T-helper 9 cell (primary cell): ENCODE data around the gene FBXL17.

ENCODE experiments used
- DNase-seq: peaks from one replicate; pipeline ENCODE4 v3.0.0-alpha.2; 2020

The FBXL17 gene

DNA sequence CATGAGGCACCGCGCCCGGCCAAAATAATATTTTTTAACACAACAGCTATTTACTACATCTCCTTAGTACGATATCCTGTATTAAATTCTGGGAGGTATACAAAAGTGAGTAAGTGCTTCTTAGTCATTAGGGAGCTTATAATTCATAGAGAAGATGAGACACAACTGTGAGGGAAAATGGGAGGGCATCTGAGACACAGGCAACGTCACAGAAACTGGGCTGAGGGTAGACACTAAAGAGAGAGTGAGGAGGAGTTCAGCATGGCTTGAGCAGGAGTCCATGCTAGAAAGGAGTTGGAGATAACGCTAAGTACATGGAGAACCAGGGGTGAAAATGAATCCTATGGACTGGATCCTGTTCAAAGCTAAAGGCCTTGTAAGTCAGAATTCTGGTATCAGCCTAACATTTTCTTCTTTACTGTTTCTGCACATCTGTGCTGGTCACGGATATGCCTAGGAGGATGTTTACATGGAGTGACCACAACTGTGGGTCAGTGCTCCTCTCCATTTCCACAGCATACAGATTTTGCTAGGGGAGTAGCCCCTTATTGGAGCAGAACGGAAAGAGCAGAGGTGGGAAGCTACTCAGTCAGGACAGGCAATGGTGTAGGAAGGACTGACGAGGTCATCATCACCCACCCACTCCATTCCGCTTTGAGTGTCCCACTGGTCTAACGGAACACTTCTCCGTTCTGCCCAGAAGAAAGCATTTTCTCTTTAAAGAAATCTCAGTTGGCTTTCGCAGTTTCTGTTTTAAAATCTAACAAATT lies 400.8 kb downstream of the FBXL17 start:
- DNase-seq = no peak

DNA sequence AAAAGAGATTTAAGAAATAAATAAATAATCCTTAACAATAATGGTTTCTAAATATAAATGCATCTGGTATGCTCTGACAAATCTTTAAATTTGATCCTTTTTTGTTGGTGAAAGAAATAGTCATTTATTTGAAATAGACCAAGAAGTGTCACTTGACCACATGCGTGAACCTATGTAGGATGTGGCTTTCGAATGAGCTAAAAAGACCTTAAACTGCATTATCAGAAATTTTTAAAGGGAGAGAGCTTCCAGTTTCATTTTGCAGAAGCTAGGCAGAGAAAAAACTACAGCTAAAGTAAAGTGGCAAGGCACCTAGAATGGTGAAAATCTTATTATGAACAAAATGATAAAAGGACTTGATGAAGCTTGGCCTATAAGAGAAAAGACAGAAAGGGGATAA lies 402.0 kb downstream of the FBXL17 start:
- DNase-seq = no peak

- DNase-seq = no peak
These were observed 402.6 kb downstream of the FBXL17 start for GRCh38 chr5:107979291-107979690.

DNA sequence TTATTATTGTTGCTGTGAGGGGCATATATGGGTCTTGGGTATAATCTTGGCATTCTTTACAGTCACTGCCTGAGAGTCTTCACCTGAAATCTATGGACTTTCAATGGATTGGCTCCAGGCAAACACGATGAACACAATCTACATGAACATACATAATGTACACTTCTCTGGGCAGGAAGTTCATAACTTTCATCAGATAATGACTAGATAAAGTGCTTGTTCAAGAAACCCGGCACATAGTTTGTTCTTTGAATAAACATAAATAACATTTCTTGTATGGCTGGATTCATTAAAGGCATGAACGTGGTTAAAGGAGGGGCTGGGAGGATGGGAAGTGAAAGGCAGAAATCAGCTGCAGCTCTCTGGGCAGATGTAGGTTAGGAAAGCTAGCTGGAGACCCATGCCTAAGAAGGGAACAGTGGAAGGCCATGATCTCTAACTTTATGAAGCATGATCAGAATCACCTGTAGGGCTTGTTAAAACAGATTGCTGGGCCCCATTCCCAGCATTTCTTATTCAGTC lies 404.3 kb downstream of the FBXL17 start:
- DNase-seq = no peak

DNA sequence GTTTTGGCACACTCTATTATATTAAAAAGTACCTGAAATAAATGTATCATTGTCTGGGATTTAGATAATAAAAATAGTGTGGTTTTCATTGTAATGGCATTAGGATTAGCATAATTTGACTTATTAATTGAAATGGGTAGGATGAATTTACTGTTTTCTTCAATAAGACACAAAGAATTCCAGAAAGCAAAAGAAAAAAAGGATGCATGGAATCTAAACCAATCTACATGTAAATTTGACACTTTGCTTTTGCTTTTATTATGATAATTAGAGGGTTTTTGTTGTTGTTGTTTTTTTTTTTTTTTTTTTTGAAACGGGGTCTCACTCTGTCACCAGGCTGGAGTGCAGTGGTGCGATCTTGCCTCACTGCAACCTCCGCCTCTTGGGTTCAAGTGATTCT lies 406.3 kb downstream of the FBXL17 start:
- DNase-seq = no peak

GRCh38 chr5:107971846-107972245 lies 410.1 kb downstream of the FBXL17 start:
- DNase-seq = no peak

DNA sequence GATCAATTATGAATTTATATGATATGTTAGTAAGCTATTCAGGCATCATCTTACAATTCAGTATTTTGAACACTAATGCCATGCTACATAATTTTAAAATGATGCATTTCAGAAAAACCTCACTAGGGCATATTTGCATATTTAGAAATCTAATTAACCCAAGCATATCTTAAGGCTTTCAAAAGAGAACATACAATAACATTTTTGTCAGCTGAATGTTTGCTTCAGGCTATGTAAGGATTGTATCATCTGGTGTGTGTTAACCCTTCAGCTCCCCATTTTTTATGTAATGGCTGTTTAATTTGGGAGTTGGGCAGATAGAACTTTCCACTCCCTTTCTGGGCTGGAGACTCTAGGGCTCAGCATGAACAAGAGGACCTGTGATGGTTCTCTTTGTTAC lies 412.1 kb downstream of the FBXL17 start:
- no peak for DNase-seq

GRCh38 chr5:107968998-107969397 lies 412.9 kb downstream of the FBXL17 start:
- no peak for DNase-seq

GRCh38 chr5:107968406-107968843 lies 413.5 kb downstream of the FBXL17 start:
- no peak for DNase-seq

GRCh38 chr5:107966201-107966600 lies 415.7 kb downstream of the FBXL17 start:
- DNase-seq = no peak

GRCh38 chr5:107964722-107965121 lies 417.2 kb downstream of the FBXL17 start:
- no peak for DNase-seq

DNA sequence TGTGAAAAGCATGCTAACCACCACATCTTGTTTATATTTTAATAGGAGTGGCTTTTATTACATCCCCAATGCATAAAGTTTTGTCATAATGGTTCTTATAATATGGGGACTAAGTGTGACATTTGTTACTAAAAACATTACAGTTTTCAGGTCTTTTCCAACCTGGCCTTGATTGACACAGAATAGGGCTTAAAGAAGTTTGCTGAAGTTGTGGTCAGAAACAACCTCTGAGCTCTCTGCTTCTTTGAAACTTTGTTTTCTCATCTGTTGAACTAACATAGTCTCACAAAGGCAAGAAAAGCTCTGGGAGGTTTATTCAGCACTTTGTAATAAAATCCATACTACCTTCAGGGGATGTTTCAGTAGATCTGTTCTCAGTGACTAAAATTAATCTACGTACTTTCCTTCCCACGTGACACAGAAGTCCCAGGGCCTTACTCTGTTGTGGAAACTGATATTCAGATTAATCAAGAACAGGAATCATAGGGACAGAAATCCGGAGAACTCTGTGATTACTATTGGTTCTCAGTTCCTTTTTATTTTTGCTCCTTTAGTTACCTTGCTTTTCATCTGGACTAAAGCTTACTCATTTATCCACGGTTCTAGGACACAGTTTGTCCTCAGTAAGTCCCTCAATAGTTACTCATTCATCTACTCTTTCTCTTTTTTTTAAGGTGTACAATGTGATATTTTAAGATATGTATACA lies 422.2 kb downstream of the FBXL17 start:
- no peak for DNase-seq

GRCh38 chr5:107958861-107959260 lies 423.0 kb downstream of the FBXL17 start:
- DNase-seq = no peak

GRCh38 chr5:107958432-107958831 lies 423.5 kb downstream of the FBXL17 start:
- DNase-seq = no peak

- no peak for DNase-seq
These were observed 424.8 kb downstream of the FBXL17 start for GRCh38 chr5:107957051-107957450.

DNA sequence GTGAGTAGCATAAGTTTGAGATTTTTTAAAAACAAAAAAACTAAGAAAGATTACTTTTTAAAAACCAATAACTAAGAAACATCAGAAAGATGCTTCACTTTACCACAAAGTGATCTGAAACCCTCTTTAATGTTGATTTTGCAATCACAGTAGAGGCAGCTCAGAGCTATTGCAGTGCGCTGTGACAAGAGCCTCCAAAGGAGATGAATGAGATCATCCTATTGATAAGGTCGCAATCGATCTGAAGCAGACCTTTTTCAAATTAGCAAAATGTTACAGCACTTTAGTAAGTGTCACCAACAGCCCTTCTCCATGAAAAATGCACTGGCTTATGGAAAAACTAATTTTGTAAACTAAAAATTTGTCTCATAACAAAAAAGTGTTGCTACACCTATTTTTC lies 426.6 kb downstream of the FBXL17 start:
- DNase-seq = no peak

- no peak for DNase-seq
These were observed 427.6 kb downstream of the FBXL17 start for GRCh38 chr5:107954254-107954653.

DNA sequence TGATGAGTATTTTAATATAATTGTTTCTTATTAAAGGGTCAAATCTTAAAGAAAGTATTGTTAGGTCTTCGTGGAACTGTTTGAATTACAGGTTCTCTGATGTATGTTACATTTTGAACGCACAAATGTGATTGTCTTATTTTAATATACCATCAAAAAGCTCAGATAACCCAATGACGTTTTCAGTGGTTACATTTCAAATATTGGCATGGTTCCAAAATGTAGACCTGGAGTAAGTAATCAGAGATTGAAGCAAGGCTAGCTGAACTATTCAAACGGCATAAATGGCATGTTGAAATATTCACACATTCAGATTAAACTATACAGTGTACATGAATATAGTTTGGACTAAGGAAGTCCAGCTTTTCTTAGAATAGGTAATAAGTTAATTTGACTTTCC lies 429.4 kb downstream of the FBXL17 start:
- no peak for DNase-seq

DNA sequence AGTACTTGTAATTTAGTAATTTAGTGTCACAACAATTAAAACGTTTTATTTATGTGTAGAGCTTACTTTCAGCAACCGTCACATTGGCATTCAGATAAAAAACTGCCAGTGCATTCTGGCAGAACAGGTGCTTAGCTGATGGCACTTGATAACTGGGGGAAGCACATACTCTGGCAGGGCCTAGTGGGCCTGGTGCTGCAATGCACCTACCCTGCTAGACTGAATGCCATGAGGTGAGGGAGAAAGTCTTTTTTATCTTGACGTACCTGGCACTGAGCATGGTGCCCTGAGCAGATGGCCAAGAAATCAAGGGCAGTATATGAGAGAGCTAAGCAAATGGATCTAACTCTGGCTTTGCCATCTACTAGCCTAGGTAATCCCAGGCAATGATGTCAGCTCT lies 430.6 kb downstream of the FBXL17 start:
- DNase-seq = no peak

DNA sequence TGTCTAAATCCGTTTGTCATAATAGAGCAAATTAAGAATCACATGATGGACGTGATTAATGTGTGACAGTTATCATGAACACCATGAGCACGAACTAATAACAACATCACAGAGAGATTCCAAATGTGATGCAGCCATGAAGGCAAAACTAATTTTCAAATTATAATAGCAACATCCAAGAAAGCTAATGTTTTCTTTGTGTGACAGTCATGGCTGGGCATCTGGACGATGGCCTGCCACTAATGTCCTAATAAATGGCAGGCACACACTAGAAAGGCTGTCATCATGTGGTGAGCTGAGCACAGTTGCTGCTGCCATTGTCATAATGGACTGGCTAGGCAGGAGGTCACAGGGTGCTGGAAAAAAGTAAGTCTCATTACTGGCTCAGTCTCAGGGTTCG lies 431.1 kb downstream of the FBXL17 start:
- no peak for DNase-seq

DNA sequence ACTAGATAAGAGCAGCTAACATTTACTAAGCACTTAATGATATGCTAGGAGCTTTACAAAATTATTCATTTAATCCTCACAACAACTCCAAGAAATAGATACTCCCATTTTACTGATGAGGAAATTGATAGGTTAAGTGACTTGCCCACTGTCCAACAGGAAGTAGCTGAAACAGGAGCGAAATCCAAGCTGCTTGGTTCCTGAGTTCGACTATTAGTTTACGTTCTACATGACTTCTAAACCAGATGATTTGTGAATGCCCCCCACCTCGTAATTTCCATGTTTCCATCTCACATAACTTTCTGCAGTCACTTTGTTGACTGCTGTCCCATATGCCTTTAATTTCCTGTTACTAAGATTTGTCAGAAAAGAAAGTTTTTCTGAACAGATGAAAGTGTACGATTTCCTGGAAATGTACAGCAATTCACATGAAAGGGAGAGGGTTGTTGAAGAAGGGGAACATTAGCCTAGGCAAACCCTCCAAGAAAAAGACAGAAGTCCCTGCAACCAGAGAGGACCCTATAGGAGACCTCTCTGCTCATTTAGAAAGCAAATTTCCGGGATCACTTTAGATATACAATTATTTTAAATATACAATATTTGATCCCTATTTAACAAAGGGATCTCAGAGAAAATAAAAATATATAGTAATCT lies 432.1 kb downstream of the FBXL17 start:
- no peak for DNase-seq

- no peak for DNase-seq
These were observed 433.5 kb downstream of the FBXL17 start for GRCh38 chr5:107948377-107948776.

DNA sequence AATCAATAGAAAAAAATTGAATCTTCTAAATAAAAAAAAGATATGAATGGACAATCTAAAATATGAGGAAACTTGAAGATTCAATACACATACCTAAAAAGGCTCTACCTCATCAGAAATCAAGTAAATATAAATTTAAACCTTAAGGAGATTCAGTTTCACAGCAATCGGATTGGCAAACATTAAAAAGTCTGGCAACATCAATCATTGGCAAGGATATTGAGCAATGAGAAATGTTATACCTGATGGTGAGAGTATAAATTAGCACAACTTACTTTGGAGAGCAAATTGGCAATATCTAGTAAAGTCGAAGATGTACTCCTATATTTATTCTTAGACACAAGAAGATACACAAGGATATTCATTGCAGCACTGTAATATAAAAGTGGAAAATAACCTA lies 436.8 kb downstream of the FBXL17 start:
- DNase-seq = no peak

DNA sequence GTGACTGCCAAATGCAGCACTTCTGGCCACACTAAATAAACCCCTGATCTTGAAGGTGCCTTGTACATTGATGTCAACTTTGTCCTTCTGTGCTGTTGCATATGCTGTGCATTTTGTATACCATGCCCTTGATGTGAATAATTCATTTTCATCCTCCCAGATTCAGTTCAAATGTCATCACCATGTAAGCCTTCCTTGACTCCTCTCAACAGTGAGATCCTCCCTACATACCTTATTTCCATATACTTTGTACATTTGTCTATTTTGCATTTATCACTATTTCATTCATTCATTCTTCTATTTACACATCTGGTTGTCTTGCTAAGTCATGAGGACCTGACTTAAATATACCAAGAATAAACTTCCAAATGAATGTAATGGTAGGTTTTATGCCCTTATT lies 438.0 kb downstream of the FBXL17 start:
- DNase-seq = no peak
